CD4-positive, alpha-beta T cell treated with Interleukin-1 beta for 1 hour (primary cell): ENCODE measurements around the gene TNS2.
A peak's percentile ranks its signal among the peaks of the same experiment; 100 is the strongest.

Experiments
- DNase-seq, 2 donors: peaks; one replicate each; pipeline ENCODE4 v3.0.0-alpha.2; 2020 to 2022

TNS2 gene

DNA sequence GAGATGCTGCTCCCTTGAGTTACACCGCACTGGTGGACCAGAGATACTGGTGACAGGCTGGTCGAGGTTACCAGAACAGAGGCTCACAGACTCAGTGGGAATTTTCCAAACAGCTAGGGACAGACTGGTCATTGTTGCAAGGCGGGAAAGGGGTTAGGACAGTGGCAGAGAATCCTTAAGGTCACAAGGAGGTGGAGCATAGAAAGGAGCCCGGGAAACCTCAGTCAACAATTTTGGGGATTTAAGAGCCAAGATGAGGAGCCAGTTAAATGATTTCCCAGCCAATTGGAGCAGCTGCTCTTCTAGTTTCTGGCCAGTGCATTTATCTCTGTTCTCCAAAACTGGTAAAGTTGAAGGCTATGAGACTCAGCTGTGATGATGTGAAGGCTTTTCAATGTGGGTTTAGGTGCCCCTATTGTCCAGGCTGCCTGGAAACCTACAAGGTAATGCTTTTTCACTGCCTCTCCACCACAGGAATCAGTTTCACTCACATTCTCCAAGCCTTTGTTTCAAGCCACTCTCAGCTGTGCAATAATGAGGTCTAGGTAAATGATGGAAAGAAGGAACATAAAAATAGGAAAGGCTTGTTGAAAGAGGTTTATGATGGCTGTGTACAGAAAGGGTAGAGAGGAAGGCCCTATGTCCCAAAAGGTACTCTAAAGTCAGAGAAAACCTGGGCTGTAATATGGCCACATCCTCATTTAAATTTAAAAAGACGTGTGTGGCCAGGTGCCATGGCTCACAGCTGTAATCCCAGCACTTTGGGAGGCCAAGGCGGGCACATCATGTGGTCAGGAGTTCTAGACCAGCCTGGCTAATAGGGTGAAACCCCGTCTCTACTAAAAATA, 7.0 kb upstream of the TNS2 start:
- DNase-seq = no peak

DNA sequence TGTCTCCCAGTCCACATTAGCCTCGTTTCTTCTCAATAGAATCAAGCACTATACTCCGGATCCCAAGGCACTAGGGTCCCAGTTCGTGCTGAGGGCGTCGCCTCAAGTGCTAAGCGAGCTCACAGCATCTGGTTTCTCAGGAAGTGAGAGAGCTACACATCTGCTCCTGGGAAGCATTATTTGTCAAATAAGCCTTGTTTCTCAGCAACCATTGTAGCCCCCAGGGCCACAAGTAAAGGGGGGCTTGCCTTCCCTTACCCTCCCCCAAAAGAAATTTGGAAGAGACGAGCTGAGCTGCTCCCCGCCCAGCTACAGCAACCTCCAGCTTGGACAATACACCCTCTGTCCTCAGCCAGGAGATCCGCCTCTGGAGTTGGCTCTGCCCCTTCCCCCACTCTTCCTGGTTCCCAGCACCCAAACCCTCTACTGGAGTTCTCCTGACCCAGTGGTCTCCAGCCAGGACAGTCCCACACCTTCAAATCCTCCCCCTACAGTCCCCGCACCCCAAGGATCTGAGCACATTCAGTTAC, 5.7 kb upstream of the TNS2 start:
- DNase-seq = no peak

DNA sequence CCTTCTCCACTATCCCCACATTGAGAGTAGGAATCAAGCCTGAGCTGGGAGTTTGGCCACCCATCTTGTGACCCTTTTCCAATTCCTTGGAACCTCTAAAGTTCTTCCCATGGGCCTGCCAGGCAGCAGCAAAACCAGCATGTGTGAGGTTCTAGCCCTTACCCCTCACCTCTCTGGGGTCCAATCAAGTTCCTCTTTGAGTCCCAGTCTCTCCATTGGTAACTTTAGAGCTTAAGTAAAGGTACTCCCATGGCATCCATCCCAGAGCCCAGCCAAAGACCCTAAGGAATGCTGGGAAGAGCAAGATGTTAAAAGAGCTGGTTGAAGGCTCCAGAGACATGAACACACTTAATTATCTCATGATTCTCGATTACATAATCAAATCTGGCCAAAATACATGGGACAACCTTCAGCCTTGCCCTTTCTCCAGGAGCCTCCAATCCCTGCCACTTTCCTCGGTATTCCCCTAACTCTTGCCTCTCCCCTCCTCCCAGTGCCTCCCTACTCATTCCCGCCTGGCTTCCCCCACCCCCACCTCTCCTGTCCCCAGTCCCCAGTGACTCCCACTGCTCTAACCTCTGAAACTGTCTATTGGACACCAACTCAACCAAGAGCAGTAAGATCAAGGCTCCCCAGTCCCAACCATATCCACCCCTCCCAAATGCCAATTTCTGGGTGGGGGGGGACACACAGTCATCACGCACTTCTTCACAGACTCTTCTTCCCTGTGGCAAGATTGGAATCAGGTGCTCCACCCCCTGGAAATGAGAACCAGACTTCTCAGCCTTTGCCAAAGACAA, 4.8 kb upstream of the TNS2 start:
- DNase-seq = no peak

DNA sequence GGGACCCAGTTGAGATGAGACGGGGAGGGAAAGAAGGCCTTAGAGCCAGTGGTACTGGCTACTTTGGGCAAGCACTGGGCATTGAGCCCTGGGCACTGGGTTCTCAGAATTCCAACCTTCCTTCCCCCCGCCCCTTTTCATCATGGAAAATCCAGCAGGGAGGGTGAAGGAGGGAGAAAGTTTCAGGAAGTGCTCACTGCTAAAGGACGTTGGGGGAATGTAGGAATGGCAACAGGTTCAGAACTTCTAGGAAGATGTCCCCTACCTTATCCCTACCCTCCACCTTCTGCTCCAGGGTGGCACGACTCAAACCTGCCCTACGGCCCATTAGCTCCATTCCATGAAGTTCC, 4.2 kb upstream of the TNS2 start:
- no peak for DNase-seq

DNA sequence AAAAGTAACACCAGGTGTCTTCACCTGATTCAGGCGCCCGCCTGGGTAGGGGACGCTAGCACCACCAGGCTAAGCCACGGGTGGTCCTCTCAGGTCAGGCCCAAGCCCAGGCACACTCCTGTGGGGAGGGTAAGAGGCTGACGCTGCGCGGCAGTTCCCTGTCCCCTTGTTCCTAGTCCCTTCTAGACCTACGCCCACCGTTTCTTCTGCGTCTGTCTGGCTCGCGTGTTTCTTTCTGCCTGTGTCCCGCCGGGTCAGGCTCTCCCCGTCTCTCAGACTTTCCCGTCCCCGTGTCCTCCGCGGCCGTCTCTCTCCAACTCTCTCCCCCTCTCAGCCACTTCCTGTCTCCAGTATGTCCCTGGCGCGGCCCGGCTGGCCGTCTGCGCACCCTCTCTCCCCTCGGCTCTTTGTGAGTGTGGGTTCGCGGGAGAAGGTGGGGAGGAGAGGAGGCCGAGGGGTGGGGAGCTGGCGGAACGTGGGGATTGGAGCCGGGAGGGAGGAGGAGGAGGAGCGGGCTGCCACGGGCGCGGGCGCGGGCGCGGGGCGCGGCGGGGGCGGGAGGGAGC, 3.1 kb upstream of the TNS2 start:
- no peak for DNase-seq

DNA sequence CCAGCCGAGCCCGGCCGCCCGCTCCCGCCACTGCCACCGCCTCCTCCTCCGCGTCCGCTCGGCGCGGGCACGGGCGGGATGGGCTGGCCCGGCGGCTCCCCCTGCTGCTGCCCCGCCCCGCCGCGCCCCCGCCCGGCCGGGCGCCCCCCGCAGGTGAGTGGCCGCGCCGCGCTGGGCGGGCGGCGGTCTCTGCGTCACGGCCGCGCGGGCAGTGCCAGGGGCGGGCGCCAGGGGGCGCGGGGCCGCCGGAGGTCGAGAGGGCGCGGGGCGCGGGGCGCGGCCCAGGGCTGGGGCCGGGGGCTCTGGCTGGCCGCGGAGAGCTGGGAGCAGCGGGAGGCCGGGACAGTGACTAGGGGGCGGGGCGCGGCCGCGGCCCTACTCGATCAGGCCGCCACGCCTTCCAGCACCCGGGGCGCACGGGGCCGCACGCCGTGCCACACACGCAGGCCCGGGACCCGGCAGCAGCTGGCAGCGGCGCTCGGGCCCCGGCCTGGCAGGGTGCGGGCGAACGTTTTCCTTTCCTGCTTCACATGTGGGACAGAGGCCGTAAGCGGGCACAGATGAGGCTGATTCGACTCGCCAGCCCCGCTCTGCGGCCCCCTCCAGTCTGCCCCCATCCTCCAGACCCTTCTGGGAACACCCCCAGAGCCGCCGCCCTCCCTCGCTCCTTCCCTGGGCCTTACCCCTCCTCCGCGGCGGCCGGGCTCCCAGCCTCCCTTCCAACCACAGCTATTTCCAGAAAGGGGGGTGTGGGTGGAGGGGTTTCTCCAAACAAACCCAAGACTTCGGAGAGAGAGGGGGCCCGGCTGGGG, 2.4 kb upstream of the TNS2 start:
- DNase-seq = peak; percentile 75 to 82

DNA sequence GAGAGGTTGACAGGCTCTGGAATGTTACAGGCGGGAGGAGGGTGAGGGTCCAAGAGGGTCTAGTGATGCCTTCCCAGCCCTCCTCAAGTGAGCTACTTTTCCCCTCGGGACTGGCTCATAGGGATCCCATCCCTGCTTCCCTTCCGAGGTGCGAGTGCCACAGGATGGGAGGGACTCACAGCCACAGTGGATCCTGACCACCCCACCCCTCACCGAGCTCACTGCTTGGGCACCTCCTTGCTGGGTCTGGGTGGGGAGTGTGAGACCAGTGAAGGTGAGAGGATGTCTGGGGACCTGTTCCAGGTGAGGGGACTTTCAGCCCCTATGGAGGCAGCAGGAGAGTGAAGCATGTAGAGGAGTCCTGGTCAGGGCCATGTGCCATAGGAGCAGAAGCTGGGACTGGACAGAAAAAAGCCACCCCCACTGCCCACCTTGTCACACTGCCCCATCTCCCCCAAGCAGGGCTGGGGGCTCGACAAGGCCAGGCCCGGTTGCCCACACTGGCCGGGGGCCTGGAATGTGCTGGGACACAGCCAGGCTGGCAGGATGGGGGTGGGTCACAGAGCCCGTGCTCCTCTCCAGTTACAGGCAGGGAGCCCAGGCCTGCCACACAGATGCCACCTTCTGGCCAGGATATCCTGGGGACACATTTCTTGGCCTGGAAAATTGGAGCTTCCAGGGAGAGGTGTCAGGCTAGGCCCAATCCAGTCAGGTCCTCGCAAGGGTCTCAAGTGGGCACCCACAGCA, 1.7 kb upstream of the TNS2 start:
- no peak for DNase-seq

DNA sequence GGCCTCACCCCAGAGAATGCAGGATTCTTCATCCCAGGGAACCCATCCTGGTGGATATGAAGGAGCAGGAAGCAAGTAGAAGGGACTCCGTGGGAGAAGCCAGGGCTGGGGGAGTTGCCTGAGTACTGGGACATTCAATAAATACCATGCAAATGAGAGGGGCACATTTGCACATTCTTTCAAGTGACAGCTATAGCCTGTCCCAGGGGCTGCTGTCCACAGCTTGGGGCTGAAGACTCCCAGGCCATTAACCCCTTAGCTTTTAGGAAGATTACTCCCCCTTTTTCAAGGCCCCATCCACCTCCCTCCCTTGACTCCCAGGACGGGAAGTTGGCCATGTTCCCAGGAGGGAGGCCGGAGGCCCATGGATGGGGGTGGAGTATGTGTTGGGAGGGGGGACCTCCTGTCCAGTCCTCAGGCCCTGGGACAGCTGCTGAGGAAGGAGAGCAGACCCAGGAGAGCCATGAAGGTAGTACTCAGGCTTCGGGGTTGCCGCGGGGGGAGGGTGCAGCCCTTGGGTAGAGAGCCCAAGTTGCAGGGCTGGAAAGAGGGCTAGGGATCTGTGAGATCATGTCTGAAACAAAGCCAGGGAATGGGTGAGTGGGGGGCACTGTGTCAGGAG, 974 bp upstream of the TNS2 start:
- DNase-seq = no peak

DNA sequence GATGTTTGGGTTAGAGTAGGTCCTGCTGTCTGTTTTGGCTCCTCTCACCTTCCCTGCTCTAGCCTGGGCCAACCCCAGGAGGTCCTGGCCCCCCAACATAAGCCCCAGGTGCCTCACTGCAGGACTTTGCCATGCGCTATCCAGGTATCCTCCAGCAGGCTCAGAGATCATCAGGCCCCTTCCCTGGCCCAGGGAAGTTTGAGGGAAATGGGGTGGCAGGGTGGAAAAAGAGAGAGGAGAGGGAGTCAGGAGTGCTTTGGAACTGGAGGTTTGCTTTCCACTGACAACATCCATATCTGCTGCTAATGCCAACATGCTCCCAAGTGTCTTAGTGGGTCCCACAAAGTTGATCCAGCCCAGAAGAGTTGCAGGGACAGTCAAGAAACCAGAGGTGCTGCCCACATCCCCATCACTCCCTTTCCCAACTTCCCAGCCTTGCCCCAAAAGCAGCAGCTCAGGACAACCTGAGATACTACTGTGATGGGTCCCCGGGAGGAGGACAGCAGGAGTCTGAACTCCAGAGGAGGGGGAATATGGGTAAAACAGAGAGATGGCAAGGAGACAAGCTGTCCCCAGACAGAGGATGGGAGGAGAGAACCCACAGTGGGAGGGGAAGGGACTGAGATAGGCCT, 677 bp downstream of the TNS2 start:
- DNase-seq = no peak

DNA sequence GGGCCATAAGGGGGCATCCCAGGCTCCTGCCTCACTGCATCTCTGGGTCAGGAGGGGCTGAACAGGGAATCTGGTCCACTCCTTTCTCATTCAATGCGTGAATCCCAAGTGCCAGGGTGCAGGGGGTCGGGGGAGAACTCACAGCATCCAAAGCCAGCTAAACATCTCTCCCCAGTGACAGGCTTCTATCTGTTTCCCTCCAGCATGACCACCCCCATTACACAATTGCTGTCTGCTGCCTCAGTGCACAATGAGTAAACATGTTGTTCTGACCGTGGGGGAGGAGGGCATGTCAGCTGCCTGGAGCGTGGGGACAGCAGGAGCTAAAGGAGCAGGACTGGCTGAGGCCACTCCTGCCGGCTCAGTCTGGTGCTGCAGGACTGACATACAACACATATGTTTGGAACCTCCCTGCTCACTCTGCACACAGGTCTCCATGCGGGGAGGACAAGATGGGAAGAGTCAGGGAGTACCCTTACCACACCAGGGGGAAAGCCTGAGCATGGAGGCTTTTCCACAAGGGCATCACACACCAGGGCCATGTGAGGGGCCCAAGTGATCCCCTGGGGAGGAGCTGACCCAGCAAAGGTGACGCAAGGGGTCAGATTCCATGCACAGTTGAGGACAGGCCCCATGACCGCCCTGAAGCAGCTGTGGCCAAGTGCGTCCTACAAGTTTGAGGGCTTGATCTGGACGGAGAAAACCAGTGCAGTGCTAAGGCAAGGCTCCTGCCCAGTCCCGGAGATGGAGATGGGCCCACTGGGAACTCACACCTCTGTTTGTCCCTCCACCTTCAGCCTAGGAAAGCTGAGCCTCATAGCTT, 1.4 kb downstream of the TNS2 start:
- DNase-seq = no peak

DNA sequence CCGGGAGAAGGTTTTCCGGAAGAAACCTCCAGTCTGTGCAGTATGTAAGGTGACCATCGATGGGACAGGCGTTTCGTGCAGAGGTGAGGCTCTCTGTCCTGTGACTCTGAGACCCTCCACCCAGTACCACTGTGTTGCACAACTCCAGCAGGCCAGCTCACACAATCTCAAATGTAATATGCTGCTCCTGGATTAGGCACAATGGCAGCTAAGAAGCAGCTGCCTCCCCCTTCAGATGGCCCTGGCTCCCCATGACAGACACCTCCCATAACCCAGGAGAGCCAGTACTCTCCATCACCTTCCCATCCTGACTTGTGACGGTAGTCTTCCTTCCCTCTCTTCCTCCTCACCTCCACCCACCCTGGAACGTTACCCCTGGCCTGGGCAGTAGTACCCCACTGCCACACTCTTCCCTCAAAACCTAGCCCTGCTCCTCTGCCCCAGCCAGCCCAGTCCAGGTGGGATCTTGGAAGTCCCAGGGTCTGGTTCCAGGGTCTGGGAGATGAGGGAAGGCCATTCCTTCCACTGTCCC, 2.1 kb downstream of the TNS2 start:
- no peak for DNase-seq

DNA sequence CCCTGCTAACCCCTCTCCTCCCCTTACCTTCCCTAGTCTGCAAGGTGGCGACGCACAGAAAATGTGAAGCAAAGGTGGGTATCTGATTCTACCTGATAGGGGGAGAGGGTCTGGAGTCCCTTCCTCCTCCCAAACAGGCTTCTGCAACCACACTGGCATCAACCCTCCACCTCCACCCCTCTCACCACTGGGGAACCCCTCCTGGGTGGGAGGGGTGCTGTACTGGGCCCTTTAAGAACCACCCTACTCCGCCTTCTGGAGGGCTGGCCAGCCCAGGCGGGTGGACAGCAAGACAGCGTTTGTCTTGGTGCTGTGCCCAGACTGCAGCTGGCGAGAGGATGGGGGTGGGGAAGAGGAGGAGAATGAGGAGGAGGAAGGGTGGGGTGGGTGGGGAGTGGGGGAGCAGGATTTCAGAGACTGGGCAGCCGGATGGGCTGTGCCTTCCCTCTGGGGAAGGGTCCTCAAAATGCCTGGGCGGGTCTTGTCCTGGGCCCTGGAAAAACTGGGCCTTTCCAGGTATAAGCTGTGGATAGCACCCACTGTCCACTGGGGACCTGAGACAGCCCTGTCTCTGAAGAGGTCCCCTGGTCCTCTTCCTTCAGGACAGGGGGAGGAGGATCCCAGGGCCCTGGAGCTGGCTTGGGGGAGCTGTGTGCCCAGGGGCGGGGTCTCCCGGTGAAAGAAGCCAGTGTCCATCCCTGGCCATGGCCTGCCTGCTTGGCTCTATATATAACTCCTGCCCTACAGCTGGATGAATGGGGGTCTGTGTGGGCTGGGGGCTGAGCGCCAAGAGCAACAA, 2.8 kb downstream of the TNS2 start:
- no peak for DNase-seq

DNA sequence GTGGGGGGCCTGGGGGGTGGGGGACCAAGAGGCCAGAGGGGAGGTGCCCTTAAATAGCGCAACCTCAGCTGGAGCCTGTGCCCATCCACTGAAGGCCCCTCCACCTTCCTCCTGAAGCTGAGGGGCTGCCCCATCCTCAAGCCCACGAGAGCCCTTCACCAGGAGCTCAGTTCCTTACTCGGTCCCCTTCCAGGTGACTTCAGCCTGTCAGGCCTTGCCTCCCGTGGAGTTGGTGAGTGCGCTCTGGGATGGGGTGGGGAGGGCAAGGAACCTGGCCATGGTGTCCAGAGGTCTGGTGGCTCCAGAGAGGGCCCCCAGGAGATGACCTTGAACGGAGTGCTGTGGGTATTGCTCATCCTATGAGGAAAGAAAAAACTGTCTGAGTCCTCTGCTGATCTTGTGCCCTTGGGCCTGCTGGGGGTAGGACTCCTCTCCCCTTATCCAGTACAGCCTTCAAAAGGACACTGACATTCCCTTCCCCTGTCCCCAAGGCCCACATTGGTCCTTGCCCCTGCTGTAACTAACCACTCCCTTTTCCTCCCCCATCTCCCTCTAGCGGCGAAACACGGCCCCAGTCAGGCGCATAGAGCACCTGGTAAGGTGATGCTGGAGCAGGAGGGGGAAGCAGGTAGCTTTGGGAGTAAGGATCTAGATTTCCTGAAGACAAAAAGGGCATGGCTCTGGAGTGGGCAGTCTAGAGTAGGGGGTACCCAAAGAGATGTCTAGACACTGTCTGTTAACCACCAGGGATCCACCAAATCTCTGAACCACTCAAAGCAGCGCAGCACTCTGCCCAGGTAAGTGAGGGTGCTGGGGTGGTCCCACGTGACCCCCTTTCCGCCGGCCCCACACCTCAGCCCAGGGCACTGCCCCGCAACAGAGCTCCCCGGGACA, 3.6 kb downstream of the TNS2 start:
- peak; percentile 52 to 70 for DNase-seq

DNA sequence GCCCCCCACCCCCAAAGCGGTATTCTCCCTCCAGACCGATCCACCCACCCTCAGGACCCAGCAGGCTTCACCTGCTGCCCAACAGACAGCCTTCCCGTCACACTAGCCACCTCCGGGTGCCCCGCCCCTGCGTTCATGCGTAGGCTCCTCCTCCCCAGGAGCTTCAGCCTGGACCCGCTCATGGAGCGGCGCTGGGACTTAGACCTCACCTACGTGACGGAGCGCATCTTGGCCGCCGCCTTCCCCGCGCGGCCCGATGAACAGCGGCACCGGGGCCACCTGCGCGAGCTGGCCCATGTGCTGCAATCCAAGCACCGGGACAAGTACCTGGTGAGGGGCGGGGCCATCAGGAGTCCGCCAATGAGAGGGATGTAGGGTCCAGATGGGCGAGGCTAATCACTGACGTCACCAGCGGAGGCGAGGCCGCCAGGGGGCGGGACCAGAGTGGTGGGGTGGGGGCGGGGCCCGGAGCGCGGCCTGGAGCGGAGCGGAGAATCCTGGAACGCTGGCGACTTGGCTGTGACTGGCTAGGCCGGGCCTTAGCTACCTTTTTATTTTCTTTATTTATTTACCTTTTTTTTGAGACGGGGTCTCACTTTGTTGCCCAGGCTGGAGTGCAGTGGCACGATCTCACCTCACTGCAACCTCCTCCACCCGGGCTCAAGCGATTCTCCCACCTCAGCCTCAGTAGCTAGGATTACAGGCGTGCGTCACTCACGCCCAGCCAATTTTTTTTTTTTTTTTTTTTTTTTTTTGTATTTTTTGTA, 4.4 kb downstream of the TNS2 start:
- DNase-seq = peak; percentile 94

DNA sequence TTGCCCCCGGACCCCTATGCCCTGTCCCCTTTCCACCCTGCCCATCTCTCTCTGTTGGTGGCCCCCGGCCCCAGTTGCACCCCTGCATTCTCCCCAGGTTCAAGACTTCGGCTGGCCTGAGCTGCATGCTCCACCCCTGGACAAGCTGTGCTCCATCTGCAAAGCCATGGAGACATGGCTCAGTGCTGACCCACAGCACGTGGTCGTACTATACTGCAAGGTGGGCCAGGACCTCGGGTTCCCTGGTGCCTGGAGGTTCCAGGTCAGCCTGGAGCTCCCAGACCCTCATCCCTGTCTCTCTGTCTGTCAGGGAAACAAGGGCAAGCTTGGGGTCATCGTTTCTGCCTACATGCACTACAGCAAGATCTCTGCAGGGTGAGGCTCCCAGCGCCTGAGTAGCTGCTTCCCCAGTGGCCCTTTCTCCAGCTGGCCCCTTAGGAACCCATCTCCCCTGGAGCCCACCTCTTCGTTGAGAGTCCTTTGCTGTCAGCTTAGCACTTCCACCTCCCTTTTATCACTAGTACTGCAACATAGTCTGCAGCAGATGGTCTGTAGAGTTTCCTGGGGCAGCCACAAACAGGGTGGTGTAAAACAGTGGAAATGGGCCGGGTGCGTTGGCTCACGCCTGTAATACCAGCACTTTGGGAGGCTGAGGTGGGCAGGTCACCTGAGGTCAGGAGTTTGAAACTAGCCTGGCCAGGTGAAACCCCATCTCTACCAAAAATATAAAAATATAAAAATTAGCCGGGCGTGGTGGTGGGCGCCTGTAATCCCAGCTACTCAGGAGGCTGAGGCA, 5.8 kb downstream of the TNS2 start:
- DNase-seq = no peak

DNA sequence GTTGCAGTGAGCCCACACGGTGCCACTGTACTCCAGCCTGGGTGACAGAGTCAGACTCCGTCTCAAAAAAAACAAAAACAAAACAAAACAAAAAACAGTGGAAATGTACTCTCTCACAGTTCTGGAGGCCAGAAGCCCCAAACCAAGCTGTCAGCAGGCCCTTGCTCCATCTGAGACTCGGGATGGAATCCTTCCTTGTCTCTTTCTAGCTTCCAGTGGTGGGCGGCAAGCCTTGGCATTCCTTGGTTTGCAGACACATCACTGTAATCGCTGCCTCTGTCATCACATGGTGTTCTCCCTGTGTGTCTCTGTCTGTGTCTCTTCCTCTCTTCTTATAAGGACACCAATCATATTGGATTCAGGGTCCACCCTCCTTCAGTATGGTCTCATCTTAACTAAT, 6.4 kb downstream of the TNS2 start:
- DNase-seq = no peak
